GM13976 (cell line): ENCODE data around the gene ZFP3.
"Not testable (repeated sequence)": the region's sequence is repeated elsewhere in the genome, so short reads cannot be mapped to it uniquely, and the experiment has no call there.

Experiments used
- DNase-seq: peaks from one replicate; pipeline ENCODE4 v3.0.0; 2012; ENCODE audit warnings: low spot score
- in situ Hi-C: fragments of 300-500 bp; cut with MboI; formaldehyde crosslinking; loops from one replicate; pipeline ENCODE4 v1.12.0; 2022; ENCODE audit warnings: low sequenced_read_pairs, mixed read lengths, inconsistent platforms; ENCODE audit not compliant: unreplicated experiment
- TF ChIP-seq, protein P1 (sequence below): IDR thresholded peaks from 2 replicates; pipeline ENCODE4 v1.5.1; 2012; ENCODE audit warnings: borderline replicate concordance, mild to moderate bottlenecking; ENCODE audit not compliant: insufficient read depth; ENCODE audit errors: extremely low read depth, missing control alignments, control extremely low read depth

ZFP3 gene

DNA sequence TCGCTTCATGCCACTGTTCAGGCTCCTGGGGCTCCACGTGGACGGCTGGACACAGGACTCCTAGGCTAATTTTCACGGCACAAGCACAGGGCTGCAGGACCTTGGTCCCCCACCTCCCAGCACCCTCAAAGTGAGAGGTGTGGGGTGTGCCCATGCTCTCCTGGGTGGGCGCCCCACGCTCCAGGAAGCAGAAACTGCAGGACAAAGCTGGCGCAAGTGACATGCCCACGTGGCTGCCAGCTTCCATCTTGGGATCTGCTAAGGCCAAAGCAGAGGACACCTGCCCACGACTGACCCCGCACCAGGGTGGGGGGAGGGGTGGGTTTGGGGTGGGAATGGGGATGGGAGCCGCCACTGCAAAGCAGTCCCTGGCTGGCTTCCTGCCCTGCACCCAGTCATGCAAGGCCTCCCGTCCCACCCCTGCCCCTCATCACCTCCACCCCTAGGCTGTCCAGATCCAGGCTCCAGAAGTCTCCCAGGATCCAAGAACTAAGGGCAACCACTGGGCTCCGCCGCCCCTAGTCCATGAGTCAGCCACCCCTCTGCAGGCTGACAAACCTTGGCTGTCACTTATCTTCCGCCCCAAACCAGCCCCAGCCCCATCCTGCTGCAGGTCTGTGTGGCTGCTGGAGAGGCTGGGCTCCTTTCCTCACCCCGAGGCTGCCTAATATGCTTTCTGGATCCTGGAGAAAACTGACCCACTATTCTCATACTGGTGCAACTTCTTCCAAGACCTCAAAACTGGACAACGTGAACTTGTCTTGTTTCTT lies 48.6 kb downstream of the ZFP3 start:
- in situ Hi-C loops = no loop called here
- TF ChIP-seq, protein P1, sequence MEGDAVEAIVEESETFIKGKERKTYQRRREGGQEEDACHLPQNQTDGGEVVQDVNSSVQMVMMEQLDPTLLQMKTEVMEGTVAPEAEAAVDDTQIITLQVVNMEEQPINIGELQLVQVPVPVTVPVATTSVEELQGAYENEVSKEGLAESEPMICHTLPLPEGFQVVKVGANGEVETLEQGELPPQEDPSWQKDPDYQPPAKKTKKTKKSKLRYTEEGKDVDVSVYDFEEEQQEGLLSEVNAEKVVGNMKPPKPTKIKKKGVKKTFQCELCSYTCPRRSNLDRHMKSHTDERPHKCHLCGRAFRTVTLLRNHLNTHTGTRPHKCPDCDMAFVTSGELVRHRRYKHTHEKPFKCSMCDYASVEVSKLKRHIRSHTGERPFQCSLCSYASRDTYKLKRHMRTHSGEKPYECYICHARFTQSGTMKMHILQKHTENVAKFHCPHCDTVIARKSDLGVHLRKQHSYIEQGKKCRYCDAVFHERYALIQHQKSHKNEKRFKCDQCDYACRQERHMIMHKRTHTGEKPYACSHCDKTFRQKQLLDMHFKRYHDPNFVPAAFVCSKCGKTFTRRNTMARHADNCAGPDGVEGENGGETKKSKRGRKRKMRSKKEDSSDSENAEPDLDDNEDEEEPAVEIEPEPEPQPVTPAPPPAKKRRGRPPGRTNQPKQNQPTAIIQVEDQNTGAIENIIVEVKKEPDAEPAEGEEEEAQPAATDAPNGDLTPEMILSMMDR = no peak
- DNase-seq = no peak

DNA sequence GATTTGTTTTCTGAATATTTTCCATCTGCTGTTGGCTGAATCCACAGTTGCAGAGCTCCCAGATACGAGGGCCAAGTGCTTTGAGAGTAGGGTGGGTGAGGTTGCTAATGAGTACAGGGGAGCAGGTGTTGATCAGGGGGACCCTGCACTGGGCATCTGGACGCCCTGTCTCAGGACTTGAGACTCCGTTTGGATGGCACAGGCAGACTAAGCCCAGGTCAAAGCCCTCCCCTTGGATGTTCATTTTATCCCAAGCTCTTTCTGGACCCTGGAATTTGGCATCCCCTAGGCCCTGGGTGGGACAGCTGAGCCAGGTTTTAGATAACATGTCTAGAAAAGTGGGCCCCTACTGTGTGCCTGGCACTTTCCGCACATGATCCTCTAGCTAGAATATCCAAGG lies 49.6 kb downstream of the ZFP3 start:
- in situ Hi-C loops = no loop called here
- TF ChIP-seq, protein P1 = no peak

DNA sequence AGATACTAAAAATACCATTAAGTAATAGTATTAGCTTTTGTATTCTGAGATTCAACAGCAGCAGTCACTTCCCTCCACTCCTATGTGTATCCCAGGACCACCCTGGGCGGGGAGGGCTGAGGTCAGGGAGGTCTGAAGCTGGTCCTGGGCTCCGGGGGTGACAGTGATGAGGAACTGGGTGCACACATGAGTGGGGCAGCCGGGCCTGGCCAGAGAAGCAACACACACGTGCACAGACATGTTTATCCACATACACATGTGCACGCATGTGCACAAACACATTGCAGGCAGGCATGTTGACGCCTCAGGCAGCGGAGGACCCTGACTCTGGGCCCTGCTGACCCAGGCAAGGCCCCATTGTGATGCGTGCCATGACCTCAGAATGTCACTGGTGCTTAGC lies 50.1 kb downstream of the ZFP3 start:
- DNase-seq, in situ Hi-C loops: not testable (repeated sequence)

More for the DNA sequence above, 49.6 kb downstream of the ZFP3 start:
- DNase-seq = no peak

DNA sequence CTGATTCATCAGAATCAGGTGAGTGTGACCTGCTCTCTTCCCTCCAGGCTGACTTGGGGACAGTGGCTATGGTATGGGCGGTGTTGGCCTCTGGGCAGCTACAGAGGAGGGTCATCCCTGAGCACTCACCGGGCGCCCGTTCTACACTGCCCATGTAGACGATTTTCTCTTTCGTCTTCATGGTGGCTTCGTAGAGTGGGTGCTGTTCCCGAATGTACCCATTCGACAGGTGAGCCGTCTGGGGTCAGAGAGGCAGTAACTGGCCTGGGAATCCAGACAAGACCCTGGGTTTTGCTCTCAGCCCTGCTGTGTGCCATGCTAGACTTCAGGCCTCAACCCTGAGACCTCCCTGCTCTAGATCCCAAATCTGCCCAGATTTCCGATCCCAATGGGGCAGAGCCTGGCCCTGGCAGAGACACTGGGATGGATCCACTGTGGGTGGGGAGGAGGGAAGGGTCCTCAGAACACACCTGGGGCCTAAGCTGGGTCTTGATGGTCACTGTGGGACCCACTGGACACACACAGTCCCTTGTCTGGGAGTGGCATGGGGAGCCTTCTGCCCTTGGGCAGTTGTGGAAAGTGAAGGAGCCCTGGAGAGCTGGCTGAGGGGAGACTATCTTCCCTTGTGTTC lies 50.8 kb downstream of the ZFP3 start:
- in situ Hi-C loops = no loop called here
- TF ChIP-seq, protein P1 = no peak
- no peak for DNase-seq

DNA sequence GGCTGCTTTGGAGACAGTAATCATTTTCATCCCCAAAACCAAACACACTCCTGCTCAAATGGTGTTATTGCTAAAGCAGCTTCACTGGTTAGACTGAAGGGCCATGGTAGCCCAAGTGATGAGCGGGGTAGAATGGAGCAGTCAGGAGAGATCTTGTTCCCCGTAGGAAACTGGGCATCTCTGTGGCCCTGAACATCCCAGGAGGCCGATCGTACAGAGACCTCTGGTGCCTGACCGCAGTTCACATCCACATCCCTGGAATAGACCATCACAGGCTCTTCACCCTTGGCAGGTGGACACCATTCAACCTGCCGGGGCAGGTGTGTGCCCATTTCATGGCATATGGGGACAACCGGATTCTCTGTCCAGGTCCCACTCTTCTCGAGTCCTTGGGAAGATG lies 51.5 kb downstream of the ZFP3 start:
- in situ Hi-C loops, DNase-seq: not testable (repeated sequence)

DNA sequence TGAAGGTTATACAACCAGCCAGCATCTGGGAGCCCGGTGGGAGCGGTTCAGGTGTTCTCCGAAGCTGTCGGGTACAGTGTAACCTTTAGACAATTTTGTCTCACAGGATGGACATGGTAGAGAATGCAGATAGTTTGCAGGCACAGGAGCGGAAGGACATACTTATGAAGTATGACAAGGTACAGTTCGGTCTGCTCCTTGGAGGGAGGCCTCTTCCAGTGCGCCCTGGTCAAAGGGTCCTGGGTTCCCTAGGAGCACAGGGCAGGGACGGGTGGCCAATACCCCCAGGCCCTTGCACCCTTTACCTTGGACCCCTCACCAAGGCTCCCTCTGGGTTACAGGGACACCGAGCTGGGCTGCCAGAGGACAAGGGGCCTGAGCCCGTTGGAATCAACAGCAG lies 52.0 kb downstream of the ZFP3 start:
- in situ Hi-C loops = not testable (repeated sequence)

DNA sequence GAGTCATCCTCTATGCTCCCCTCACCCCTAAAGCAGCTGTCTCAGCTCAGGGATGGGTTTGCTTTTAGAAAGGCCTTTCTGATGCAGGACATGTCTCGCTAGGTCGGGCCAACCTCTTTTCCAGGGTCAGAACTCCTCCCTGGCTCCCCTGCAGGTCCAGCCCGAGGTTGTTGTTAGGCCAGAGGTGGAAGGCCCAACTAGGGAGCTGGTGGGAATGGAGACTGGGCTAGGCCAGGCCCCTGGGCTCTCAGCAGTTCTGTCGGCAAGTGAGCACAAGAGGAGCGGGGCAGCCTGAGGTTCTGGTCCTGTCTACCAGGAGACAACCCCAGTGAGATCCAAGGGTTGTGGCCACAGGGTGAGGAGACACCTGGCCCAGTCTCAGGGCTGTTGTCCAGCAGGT lies 52.4 kb downstream of the ZFP3 start:
- in situ Hi-C loops, DNase-seq: not testable (repeated sequence)

More for the DNA sequence above, 52.0 kb downstream of the ZFP3 start:
- DNase-seq = not testable (repeated sequence)

DNA sequence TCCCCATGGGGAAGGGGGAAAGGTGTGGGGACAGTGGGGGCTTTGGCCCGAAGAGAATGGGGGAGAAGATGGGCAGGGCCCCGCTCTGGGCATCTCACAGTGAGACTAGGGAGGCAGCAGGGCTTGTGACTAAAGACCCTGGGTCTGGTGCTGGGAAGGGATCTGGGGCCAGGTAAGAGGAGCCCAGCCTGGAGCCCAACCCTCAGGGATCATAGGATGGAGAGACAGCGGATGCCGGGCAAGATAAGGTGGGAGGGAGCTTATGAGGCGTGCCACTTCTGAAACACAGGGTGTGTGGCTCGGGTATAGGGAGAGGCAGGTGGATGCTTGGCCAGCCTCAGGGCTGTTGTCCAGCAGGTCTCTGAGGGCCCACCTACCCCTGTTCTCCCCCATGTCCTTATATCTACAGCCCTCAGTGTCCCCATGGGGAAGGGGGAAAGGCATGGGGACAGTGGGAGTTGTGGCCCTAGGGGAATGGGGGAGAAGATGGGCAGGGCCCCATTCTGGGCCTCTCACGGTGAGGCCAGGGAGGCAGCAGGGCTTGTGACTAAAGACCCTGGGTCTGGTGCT lies 53.0 kb downstream of the ZFP3 start:
- in situ Hi-C loops = no loop called here
- TF ChIP-seq, protein P1 = no peak
- no peak for DNase-seq

DNA sequence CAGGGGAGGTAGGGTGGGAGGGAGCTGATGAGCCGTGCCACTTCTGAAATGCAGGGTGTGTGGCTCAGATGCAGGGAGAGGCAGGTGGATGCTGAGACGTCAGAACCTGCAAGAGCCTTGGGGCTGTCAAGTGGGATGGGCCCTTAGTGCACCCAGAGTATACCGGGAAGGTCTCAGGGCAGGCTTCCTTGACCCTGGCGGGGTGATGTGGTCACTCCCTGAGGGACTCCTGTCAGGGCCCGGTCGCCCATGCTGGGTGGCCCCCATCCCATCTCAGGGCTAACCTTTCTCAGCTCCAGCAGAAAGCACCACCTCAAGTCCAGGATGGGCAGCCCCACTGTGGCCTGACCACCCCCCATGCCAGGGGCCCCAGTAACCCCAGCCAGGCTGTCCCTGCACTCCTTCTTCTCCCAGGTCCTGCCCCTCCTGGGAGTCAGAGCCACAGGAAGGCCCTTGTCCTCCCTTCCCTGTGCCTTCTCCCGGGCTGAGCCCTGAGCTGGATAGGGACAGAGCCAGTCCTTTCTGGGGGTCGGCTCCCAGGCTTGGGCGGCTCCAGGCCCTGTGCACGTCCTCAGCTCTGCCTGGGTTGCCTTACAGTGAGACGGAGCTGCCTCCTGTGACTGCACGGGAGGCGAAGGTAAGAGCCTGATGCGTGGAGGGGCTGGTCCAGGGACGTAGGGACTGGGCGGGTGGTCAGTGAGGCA lies 53.7 kb downstream of the ZFP3 start:
- DNase-seq, in situ Hi-C loops: not testable (repeated sequence)

DNA sequence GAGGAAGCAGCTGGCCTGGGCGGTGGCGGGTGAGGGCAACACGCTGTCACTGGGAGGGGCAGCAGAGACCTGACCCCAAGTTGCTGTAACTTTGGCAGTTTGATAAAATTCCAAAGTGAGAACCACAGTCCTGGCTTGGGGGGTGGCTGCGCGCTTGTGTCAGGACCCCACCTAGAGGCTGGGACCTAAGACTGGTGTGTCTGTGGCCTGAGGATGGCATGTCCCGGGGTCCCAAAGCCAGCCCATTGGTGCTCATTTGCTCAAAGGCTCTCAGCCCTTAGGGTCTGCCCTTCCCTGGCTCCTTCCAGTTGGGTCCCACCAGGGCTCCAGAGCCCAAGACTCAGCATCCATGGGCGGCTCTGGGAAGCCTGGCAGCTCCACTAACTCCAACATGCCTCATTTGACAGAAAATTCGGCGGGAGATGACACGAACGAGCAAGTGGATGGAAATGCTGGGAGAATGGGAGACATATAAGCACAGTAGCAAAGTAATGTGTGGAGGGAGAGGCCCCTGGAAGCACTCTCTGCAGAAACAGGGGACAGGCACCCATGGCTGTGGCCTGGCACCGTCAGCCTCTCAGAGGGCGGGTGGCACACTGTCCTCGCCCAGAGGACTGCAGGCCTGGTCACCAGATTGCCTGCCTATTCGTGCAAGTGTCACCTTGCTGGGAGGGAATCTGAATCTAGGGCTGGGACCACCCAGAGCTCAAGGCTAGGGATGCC lies 54.4 kb downstream of the ZFP3 start:
- in situ Hi-C loops, DNase-seq: not testable (repeated sequence)
